ENCODE measurements around the gene PRKCI.
A peak's percentile ranks its signal among the peaks of the same experiment; 100 is the strongest.

PRKCI gene

GRCh38 chr3:170222647-170223541, 670 bp downstream of the PRKCI start:
- ChIA-PET CTCF (interaction anchor here (0.7 kb wide), 1 partner anchor 295 kb away, joined by 4 read pairs; no protein-coding TSS in a partner anchor), POLR2A (interaction anchor here (1.0 to 1.4 kb wide), 3 partner anchors 11 to 134 kb away, joined by 3 to 4 read pairs (median 4); partner anchors contain the start of gene SKIL)
- peak overlapping the region; percentile 75; the same call in 1 of the 2 replicates for H3K27ac ChIP-seq (ENCODE audit: extremely low read depth, low read depth, low read length)
- no peaks in the 10 kb centered on the region for H3K9me3 ChIP-seq (ENCODE audit: control insufficient read depth, insufficient read depth, low read depth, low read length)
- TF ChIP-seq PATZ1 (tag by site-specific recombination; IDR thresholded peaks at IDR 0.05) (peak; percentile 29; the same call in 1 of the 2 replicates), ZNF645 (tag by site-specific recombination; IDR thresholded peaks at IDR 0.05) (no peak), ZBTB17 (tag by site-specific recombination; IDR thresholded peaks at IDR 0.05) (peak; percentile 51), ZNF776 (tag by site-specific recombination; IDR thresholded peaks at IDR 0.05; ENCODE audit: borderline replicate concordance) (no peak), ZNF660 (tag by site-specific recombination; IDR thresholded peaks at IDR 0.05) (0 out of 2 replicates have a peak, but pooled peaks have one; percentile 25), ZSCAN30 (tag by site-specific recombination; IDR thresholded peaks at IDR 0.05) (0 out of 2 replicates have a peak, but pooled peaks have one; percentile 3), ZNF335 (tag by site-specific recombination; conservative IDR thresholded peaks at IDR 0.05) (peak; percentile 24; the same call in 1 of the 2 replicates), ZNF777 (tag by site-specific recombination; IDR thresholded peaks at IDR 0.05; ENCODE audit: borderline replicate concordance) (no peak), ZNF341 (tag by site-specific recombination; IDR thresholded peaks at IDR 0.05; ENCODE audit: low read depth) (peak; percentile 29; the same call in 1 of the 2 replicates), ZIC2 (tag by site-specific recombination; IDR thresholded peaks at IDR 0.05) (no peak), ZNF221 (tag by site-specific recombination; IDR thresholded peaks at IDR 0.05; ENCODE audit: borderline replicate concordance) (no peak), ZBTB20 (tag by site-specific recombination; IDR thresholded peaks at IDR 0.05) (0 out of 2 replicates have a peak, but pooled peaks have one; percentile 14), GLIS2 (tag by site-specific recombination; IDR thresholded peaks at IDR 0.05) (peak; percentile 50), ZNF292 (tag by site-specific recombination; IDR thresholded peaks at IDR 0.05; ENCODE audit: borderline replicate concordance, low read depth) (no peak), ZNF23 (tag by site-specific recombination; IDR thresholded peaks at IDR 0.05; ENCODE audit: borderline replicate concordance) (no peak), ZFHX2 (tag by site-specific recombination; conservative IDR thresholded peaks at IDR 0.05) (peak; percentile 88), EGR2 (tag by site-specific recombination; IDR thresholded peaks at IDR 0.05; ENCODE audit: low read depth) (peak; percentile 60), ZNF366 (tag by site-specific recombination; conservative IDR thresholded peaks at IDR 0.05) (peak; percentile 23; the same call in 1 of the 2 replicates), PRDM10 (tag by site-specific recombination; IDR thresholded peaks at IDR 0.05) (0 out of 2 replicates have a peak, but pooled peaks have one; percentile 7), ZNF132 (tag by site-specific recombination; IDR thresholded peaks at IDR 0.05; ENCODE audit: borderline replicate concordance) (no peak)
- H3K4me3 ChIP-seq (ENCODE audit: low read depth, low read length): peak overlapping the region; percentile 89
- no peaks in the 10 kb centered on the region for H3K36me3 ChIP-seq (ENCODE audit: control insufficient read depth in 2 of 2, insufficient read depth in 1 of 2, low read length in 2 of 2)
- H3K4me1 ChIP-seq (ENCODE audit: control insufficient read depth, insufficient read depth, low read length): no peaks in the 10 kb centered on the region

Data from HEK293 (cell line).